K562 (cell line): ENCODE data around the gene H2AZ2. TPM values are rescaled to one million over a fixed set of nuclear protein-coding genes. Genes with fewer than 3 reads are reported as not detected.

Experiments
- CBX1 ChIP-seq: sonication (generic); IDR thresholded peaks from 2 replicates; pipeline ENCODE4 v1.6.1; 2016; ENCODE audit warnings: antibody characterized with exemption, low read depth, mild to moderate bottlenecking
- CHCHD3 ChIP-seq: fragments of 250-450 bp; sonication (Bioruptor Pico); IDR thresholded peaks from 2 replicates; pipeline ENCODE4 v2.1.2; 2022; ENCODE audit warnings: mild to moderate bottlenecking
- DPF2 ChIP-seq: fragments of 450-650 bp; IDR thresholded peaks from 2 replicates; pipeline ENCODE4 v1.6.1; 2016
- ERF ChIP-seq: fragments of 450-650 bp; formaldehyde crosslinking; IDR thresholded peaks from 2 replicates; pipeline ENCODE4 v1.4.0; 2020; ENCODE audit warnings: mild to moderate bottlenecking, mixed read lengths
- GATA2 ChIP-seq: sonication (generic); formaldehyde crosslinking; IDR thresholded peaks from 2 replicates; pipeline ENCODE4 v1.4.0; 2020; ENCODE audit warnings: mild to moderate bottlenecking, missing genetic modification reagents
- HNRNPH1 ChIP-seq: fragments of 200-400 bp; formaldehyde crosslinking; optimal IDR thresholded peaks from 2 replicates; pipeline ENCODE3; 2017; ENCODE audit warnings: low read depth, mild to moderate bottlenecking, low read length, moderate library complexity
- HNRNPLL ChIP-seq: fragments of 200-400 bp; formaldehyde crosslinking; IDR thresholded peaks from 2 replicates; pipeline ENCODE4 v1.6.1; 2017; ENCODE audit warnings: low read length, low read depth, mild to moderate bottlenecking; ENCODE audit not compliant: poor library complexity, severe bottlenecking
- KAT8 ChIP-seq: fragments of 450-650 bp; IDR thresholded peaks from 2 replicates; pipeline ENCODE4 v1.6.1; 2016; ENCODE audit warnings: low read depth, mild to moderate bottlenecking
- MAFF ChIP-seq: IDR thresholded peaks from 2 replicates; pipeline ENCODE4 v1.6.1; 2012; ENCODE audit warnings: low read length, improper control_type of control experiment
- NFYB ChIP-seq: IDR thresholded peaks from 2 replicates; pipeline ENCODE4 v1.6.1; 2011; ENCODE audit warnings: mild to moderate bottlenecking, moderate library complexity; ENCODE audit not compliant: insufficient read length; ENCODE audit errors: extremely low read depth
- PRPF4 ChIP-seq: fragments of 200-400 bp; formaldehyde crosslinking; IDR thresholded peaks from one replicate; pipeline ENCODE4 v1.6.1; 2017; ENCODE audit warnings: low read length, low read depth, mild to moderate bottlenecking; ENCODE audit not compliant: insufficient read depth, poor library complexity, severe bottlenecking
- RAD51 ChIP-seq: fragments of 450-650 bp; IDR thresholded peaks from 2 replicates; pipeline ENCODE4 v1.7.1; 2016; ENCODE audit warnings: low read depth, mild to moderate bottlenecking, borderline replicate concordance
- RBM34 ChIP-seq: fragments of 200-400 bp; formaldehyde crosslinking; IDR thresholded peaks from 2 replicates; pipeline ENCODE4 v1.6.1; 2018; ENCODE audit warnings: low read length, borderline replicate concordance; ENCODE audit not compliant: insufficient read depth
- SRSF7 ChIP-seq: fragments of 200-400 bp; formaldehyde crosslinking; optimal IDR thresholded peaks from 2 replicates; pipeline ENCODE3; 2017; ENCODE audit warnings: mild to moderate bottlenecking, low read depth, low read length
- TAF9B ChIP-seq: fragments of 450-650 bp; IDR thresholded peaks from 2 replicates; pipeline ENCODE4 v1.6.1; 2018; ENCODE audit warnings: mild to moderate bottlenecking; ENCODE audit not compliant: partially characterized antibody
- polyA plus RNA-seq, 8 experiments: library from polyadenylated mRNA; depleted of rRNA in 4 of 8; stranded (reverse) in 5 of 8; unstranded in 3 of 8; fragments of >200 nt; fragmentation: Nextera tagmentation in 2 of 8; fragmentation: Illumina TruSeq in 1 of 8; extraction: Ambion mirVana in 2 of 8; extraction: Trizol in 1 of 8; gene quantifications; 2 replicates each; pipeline versions ENCODE4 v1.2.1 to v1.2.3, GENCODE V29; 2011 to 2014; ENCODE audit warnings: inconsistent platforms in 1 of 8, missing spikeins in 1 of 8
- total RNA-seq, 7 experiments: library from RNA; depleted of rRNA in 6 of 7; stranded (reverse); fragments of >200 nt in 6 of 7; fragmentation: Illumina TruSeq in 2 of 7; extraction: Trizol in 2 of 7; gene quantifications; 2 replicates each; pipeline versions ENCODE4 v1.2.1 to v1.2.3, GENCODE V29; 2011 to 2021; ENCODE audit warnings: low replicate concordance in 1 of 7
- TF ChIP-seq, protein P1 (sequence below): sonication (generic); formaldehyde crosslinking; IDR thresholded peaks from 2 replicates; pipeline ENCODE4 v1.8.1; 2022; ENCODE audit warnings: missing genetic modification reagents
- TF ChIP-seq, protein P2 (sequence below), 3 experiments: fragments of 200-800 bp in 1 of 3; sonication (Bioruptor generic) in 1 of 3; sonication (generic) in 1 of 3; formaldehyde crosslinking in 1 of 3; IDR thresholded peaks; 2 replicates each; pipeline versions ENCODE4 v1.6.1 to v1.8.0; 2016 to 2022; ENCODE audit warnings: mild to moderate bottlenecking in 2 of 3, missing compliant biosample characterization in 2 of 3, missing genetic modification characterization in 2 of 3, missing genetic modification reagents in 1 of 3
- TF ChIP-seq, protein P3 (sequence below): sonication (generic); formaldehyde crosslinking; IDR thresholded peaks from 2 replicates; pipeline ENCODE4 v1.4.0; 2020; ENCODE audit warnings: mild to moderate bottlenecking, missing genetic modification reagents
- TF ChIP-seq, protein P4 (sequence below): sonication (generic); formaldehyde crosslinking; IDR thresholded peaks from 2 replicates; pipeline ENCODE4 v1.8.0; 2022; ENCODE audit warnings: mild to moderate bottlenecking, missing genetic modification reagents
- TF ChIP-seq, protein P5 (sequence below): sonication (generic); formaldehyde crosslinking; IDR thresholded peaks from 2 replicates; pipeline ENCODE4 v1.8.1; 2023; ENCODE audit warnings: mild to moderate bottlenecking, missing genetic modification reagents, moderate library complexity
- TF ChIP-seq, protein P6 (sequence below): fragments of 450-650 bp; IDR thresholded peaks from 2 replicates; pipeline ENCODE4 v1.6.1; 2016; ENCODE audit warnings: missing biosample characterization, missing genetic modification characterization

Gene H2AZ2
- total and polyA plus RNA-seq, 9 of the 15 experiments (the other 6 are each of a cell fraction or from before 2014, with no cell fraction given): 105 to 382 (median 286) TPM

DNA sequence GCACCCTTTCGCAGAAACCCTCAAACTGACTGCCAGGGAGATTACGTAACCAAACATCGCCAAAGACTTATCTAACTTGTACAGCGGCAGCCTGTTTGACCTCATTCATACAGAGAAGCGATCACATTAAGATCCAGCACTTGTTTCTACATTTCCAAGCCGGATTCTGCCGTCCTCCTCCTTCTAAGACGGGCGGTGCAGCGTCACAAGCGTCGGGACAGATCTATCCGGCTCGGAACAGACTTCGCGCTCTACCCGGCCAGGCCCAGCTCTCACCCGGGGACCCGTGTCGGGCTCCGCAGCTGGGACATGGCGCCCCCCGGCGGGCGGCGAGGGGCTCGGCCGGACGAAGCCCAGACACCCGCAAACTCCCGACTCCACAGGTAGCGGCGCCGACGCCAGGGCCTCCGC, 373 bp downstream of the H2AZ2 start (continued):
- TF ChIP-seq PRPF4 (no peak), HNRNPH1 (no peak), CBX1 (0 out of 2 replicates have a peak, but pooled peaks have one; percentile 43), CHCHD3 (CRISPR knock-in tag) (no peak), NFYB (no peak), TAF9B (peak; percentile 44), DPF2 (peak; percentile 93), SRSF7 (no peak), GATA2 (CRISPR knock-in tag) (peak; percentile 49), MAFF (no peak), HNRNPLL (peak; percentile 44), RAD51 (no peak; the same call in 1 of the 2 replicates), ERF (CRISPR knock-in tag) (peak; percentile 89), RBM34 (no peak), KAT8 (no peak)
- TF ChIP-seq, protein P1, sequence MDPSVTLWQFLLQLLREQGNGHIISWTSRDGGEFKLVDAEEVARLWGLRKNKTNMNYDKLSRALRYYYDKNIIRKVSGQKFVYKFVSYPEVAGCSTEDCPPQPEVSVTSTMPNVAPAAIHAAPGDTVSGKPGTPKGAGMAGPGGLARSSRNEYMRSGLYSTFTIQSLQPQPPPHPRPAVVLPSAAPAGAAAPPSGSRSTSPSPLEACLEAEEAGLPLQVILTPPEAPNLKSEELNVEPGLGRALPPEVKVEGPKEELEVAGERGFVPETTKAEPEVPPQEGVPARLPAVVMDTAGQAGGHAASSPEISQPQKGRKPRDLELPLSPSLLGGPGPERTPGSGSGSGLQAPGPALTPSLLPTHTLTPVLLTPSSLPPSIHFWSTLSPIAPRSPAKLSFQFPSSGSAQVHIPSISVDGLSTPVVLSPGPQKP: no peak
- TF ChIP-seq, protein P2, sequence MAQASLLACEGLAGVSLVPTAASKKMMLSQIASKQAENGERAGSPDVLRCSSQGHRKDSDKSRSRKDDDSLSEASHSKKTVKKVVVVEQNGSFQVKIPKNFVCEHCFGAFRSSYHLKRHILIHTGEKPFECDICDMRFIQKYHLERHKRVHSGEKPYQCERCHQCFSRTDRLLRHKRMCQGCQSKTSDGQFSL (CRISPR knock-in tag; IDR thresholded peaks at IDR 0.05): 0 out of 2 replicates have a peak, but pooled peaks have one; percentile 52
- TF ChIP-seq, protein P2 (tag; IDR thresholded peaks at IDR 0.05): no peak
- TF ChIP-seq, protein P3, sequence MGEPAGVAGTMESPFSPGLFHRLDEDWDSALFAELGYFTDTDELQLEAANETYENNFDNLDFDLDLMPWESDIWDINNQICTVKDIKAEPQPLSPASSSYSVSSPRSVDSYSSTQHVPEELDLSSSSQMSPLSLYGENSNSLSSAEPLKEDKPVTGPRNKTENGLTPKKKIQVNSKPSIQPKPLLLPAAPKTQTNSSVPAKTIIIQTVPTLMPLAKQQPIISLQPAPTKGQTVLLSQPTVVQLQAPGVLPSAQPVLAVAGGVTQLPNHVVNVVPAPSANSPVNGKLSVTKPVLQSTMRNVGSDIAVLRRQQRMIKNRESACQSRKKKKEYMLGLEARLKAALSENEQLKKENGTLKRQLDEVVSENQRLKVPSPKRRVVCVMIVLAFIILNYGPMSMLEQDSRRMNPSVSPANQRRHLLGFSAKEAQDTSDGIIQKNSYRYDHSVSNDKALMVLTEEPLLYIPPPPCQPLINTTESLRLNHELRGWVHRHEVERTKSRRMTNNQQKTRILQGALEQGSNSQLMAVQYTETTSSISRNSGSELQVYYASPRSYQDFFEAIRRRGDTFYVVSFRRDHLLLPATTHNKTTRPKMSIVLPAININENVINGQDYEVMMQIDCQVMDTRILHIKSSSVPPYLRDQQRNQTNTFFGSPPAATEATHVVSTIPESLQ: peak; percentile 70; the same call in 1 of the 2 replicates
- TF ChIP-seq, protein P4, sequence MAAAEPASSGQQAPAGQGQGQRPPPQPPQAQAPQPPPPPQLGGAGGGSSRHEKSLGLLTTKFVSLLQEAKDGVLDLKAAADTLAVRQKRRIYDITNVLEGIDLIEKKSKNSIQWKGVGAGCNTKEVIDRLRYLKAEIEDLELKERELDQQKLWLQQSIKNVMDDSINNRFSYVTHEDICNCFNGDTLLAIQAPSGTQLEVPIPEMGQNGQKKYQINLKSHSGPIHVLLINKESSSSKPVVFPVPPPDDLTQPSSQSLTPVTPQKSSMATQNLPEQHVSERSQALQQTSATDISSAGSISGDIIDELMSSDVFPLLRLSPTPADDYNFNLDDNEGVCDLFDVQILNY: no peak; the same call in 1 of the 2 replicates
- TF ChIP-seq, protein P5, sequence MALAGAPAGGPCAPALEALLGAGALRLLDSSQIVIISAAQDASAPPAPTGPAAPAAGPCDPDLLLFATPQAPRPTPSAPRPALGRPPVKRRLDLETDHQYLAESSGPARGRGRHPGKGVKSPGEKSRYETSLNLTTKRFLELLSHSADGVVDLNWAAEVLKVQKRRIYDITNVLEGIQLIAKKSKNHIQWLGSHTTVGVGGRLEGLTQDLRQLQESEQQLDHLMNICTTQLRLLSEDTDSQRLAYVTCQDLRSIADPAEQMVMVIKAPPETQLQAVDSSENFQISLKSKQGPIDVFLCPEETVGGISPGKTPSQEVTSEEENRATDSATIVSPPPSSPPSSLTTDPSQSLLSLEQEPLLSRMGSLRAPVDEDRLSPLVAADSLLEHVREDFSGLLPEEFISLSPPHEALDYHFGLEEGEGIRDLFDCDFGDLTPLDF: 0 out of 2 replicates have a peak, but pooled peaks have one; percentile 12
- TF ChIP-seq, protein P6, sequence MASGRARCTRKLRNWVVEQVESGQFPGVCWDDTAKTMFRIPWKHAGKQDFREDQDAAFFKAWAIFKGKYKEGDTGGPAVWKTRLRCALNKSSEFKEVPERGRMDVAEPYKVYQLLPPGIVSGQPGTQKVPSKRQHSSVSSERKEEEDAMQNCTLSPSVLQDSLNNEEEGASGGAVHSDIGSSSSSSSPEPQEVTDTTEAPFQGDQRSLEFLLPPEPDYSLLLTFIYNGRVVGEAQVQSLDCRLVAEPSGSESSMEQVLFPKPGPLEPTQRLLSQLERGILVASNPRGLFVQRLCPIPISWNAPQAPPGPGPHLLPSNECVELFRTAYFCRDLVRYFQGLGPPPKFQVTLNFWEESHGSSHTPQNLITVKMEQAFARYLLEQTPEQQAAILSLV: peak; percentile 85
